ENCODE results near the gene DENND1A. TPM values are rescaled to one million over a fixed set of nuclear protein-coding genes. Genes with fewer than 3 reads are reported as not detected.
"Not testable (repeated sequence)": the region's sequence is repeated elsewhere in the genome, so short reads cannot be mapped to it uniquely, and the experiment has no call there.

The DENND1A gene
- total and polyA plus RNA-seq, 2 of the 13 experiments (the other 11 are each of a cell fraction or from before 2014, with no cell fraction given): 14.8 to 30.1 TPM

DNA sequence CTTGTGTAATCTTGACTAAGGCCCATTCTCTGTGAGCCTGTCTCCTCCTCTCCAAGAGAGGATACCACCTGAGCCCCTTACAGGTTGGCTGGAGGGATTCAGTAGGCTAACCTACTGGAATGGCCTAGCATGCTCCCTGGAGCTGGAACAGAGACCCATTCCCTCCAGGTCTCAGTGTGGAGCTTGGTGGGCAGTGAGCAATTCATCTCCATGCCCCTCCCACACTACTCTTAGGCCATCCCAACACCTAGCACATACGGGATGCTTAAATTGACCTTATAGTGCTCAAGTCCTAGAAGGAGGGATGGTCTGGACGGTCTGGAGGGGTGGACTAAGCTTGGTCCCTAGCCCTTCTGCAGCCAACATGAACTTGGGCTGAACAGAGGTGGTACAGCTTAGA lies 498.3 kb downstream of the DENND1A start:
- intact Hi-C loops (cut with micrococcal nuclease; ENCODE audit: unreplicated experiment): no loop called here
- TF ChIP-seq ETV6 (CRISPR knock-in tag; conservative IDR thresholded peaks at IDR 0.05) (no peak), ZNF788 (CRISPR knock-in tag; IDR thresholded peaks at IDR 0.05; ENCODE audit: borderline replicate concordance) (no peak), BRCA1 (CRISPR knock-in tag; IDR thresholded peaks at IDR 0.05) (no peak), PTBP1 (IDR thresholded peaks at IDR 0.05; ENCODE audit: low read depth, low read length, poor library complexity, severe bottlenecking) (no peak), NONO (IDR thresholded peaks at IDR 0.05) (no peak), NONO (CRISPR knock-in tag; conservative IDR thresholded peaks at IDR 0.05) (no peak), RAD51 (IDR thresholded peaks at IDR 0.05; ENCODE audit: borderline replicate concordance) (no peak), ZNF280B (CRISPR knock-in tag; IDR thresholded peaks at IDR 0.05; ENCODE audit: borderline replicate concordance) (no peak)
- TF ChIP-seq, protein P1, sequence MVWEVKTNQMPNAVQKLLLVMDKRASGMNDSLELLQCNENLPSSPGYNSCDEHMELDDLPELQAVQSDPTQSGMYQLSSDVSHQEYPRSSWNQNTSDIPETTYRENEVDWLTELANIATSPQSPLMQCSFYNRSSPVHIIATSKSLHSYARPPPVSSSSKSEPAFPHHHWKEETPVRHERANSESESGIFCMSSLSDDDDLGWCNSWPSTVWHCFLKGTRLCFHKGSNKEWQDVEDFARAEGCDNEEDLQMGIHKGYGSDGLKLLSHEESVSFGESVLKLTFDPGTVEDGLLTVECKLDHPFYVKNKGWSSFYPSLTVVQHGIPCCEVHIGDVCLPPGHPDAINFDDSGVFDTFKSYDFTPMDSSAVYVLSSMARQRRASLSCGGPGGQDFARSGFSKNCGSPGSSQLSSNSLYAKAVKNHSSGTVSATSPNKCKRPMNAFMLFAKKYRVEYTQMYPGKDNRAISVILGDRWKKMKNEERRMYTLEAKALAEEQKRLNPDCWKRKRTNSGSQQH (CRISPR knock-in tag; IDR thresholded peaks at IDR 0.05; ENCODE audit: low read depth): no peak
- TF ChIP-seq, protein P2, sequence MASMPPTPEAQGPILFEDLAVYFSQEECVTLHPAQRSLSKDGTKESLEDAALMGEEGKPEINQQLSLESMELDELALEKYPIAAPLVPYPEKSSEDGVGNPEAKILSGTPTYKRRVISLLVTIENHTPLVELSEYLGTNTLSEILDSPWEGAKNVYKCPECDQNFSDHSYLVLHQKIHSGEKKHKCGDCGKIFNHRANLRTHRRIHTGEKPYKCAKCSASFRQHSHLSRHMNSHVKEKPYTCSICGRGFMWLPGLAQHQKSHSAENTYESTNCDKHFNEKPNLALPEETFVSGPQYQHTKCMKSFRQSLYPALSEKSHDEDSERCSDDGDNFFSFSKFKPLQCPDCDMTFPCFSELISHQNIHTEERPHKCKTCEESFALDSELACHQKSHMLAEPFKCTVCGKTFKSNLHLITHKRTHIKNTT (CRISPR knock-in tag; IDR thresholded peaks at IDR 0.05): no peak
- in situ Hi-C loops (cut with HindIII; ENCODE audit: extremely low pct_ligation_motif_present, low pct_unique_long_range_greater_than_20kb): no loop called here
- Histone ChIP-seq H3K4me1 (ENCODE audit: insufficient read depth, low read length) (peaks cover 23% of the 10 kb centered on the region), H3K4me3 (replicated peaks in 1 of 3; ENCODE audit: insufficient read depth in 1 of 3, low read depth in 2 of 3, low read length in 3 of 3) (no peak overlapping the region), H3K27ac (ENCODE audit: extremely low read length, insufficient read depth, low read length) (no peak overlapping the region), H4K20me1 (ENCODE audit: insufficient read depth, low read length) (no peaks in the 10 kb centered on the region), H3K9me3 (ENCODE audit: low read length) (no peaks in the 10 kb centered on the region), H3K9ac (ENCODE audit: insufficient read depth, low read depth, low read length) (no peak overlapping the region), H3K27me3 (ENCODE audit: control insufficient read depth in 1 of 2, insufficient read depth in 2 of 2, low read length in 2 of 2) (no peaks in the 10 kb centered on the region), H3K4me2 (ENCODE audit: low read depth, low read length) (no peak overlapping the region), H2AFZ (ENCODE audit: low read length) (no peak overlapping the region), H3K36me3 (replicated peaks in 1 of 2; ENCODE audit: control insufficient read depth in 1 of 2, insufficient read depth in 2 of 2, low read length in 2 of 2) (peaks cover 1 to 24% of the 10 kb centered on the region in 2 experiments; a peak in 3 of 5 replicates), H3K79me2 (ENCODE audit: insufficient read depth, low read length) (no peaks in the 10 kb centered on the region)
- DNase-seq (ENCODE audit: low spot score) (no peak), ATAC-seq (no peak), FAIRE-seq (no peak)
- ChIA-PET POLR2A (no interaction called here), CTCF (ENCODE audit: low intra/inter-chr PET ratio, low total read pairs) (no interaction called here)
- BruUV-seq (replicated peaks): no TSS peak
- WGBS (ENCODE audit: low lambda C conversion rate): 100% methylated on average over 2 of the region's 2 CpGs

GRCh38 chr9:123428450-123428849 lies 501.5 kb downstream of the DENND1A start:
- FAIRE-seq; H3K27me3 ChIP-seq (ENCODE audit: control insufficient read depth in 1 of 2, insufficient read depth in 2 of 2, low read length in 2 of 2); DNase-seq (ENCODE audit: low spot score); H3K4me2 ChIP-seq (ENCODE audit: low read depth, low read length); CTCF ChIA-PET (ENCODE audit: low intra/inter-chr PET ratio, low total read pairs); H4K20me1 ChIP-seq (ENCODE audit: insufficient read depth, low read length); H3K27ac ChIP-seq (ENCODE audit: extremely low read length, insufficient read depth, low read length); intact Hi-C loops (cut with micrococcal nuclease; ENCODE audit: unreplicated experiment); POLR2A ChIA-PET; H3K4me1 ChIP-seq (ENCODE audit: insufficient read depth, low read length); H3K9ac ChIP-seq (ENCODE audit: insufficient read depth, low read depth, low read length); in situ Hi-C loops (cut with HindIII; ENCODE audit: extremely low pct_ligation_motif_present, low pct_unique_long_range_greater_than_20kb); H3K4me3 ChIP-seq (replicated peaks in 1 of 3; ENCODE audit: insufficient read depth in 1 of 3, low read depth in 2 of 3, low read length in 3 of 3); BruUV-seq (replicated peaks); H2AFZ ChIP-seq (ENCODE audit: low read length); ATAC-seq; H3K79me2 ChIP-seq (ENCODE audit: insufficient read depth, low read length); H3K9me3 ChIP-seq (ENCODE audit: low read length): not testable (repeated sequence)
- H3K36me3 ChIP-seq (replicated peaks in 1 of 2; ENCODE audit: control insufficient read depth in 1 of 2, insufficient read depth in 2 of 2, low read length in 2 of 2): peaks cover 3 to 39% of the 10 kb centered on the region in 2 experiments; a peak in 2 of 5 replicates
- WGBS (ENCODE audit: low lambda C conversion rate): 97% methylated on average over 1 of the region's 1 CpG
